K562 (cell line): ENCODE measurements around the gene WIF1. TPM values are rescaled to one million over a fixed set of nuclear protein-coding genes. Genes with fewer than 3 reads are reported as not detected.

Source experiments
- ADNP ChIP-seq: fragments of 200-800 bp; sonication (Bioruptor generic); IDR thresholded peaks from 2 replicates; pipeline ENCODE4 v1.6.1; 2016; ENCODE audit warnings: missing genetic modification characterization, missing compliant biosample characterization
- CBFB ChIP-seq: sonication (generic); formaldehyde crosslinking; IDR thresholded peaks from 2 replicates; pipeline ENCODE4 v1.4.0; 2020; ENCODE audit warnings: mild to moderate bottlenecking, missing genetic modification reagents
- CHD2 ChIP-seq: IDR thresholded peaks from 2 replicates; pipeline ENCODE4 v1.6.1; 2011; ENCODE audit warnings: low read depth, low read length
- ETV1 ChIP-seq: fragments of 450-650 bp; conservative IDR thresholded peaks from 2 replicates; pipeline ENCODE4 v1.6.1; 2016; ENCODE audit warnings: missing genetic modification characterization, control low read depth, low read depth, missing compliant biosample characterization
- JUN ChIP-seq, 2 experiments: sonication (generic) in 1 of 2; formaldehyde crosslinking in 1 of 2; IDR thresholded peaks; 2 replicates each; pipeline versions ENCODE4 v1.6.1 to v1.8.0; 2012 to 2022; ENCODE audit warnings: borderline replicate concordance in 2 of 2, mild to moderate bottlenecking in 2 of 2, improper control_type of control experiment in 1 of 2, low read depth in 1 of 2, low read length in 1 of 2, missing genetic modification reagents in 1 of 2
- MECOM ChIP-seq: fragments of 250-450 bp; sonication (Bioruptor Pico); IDR thresholded peaks from 2 replicates; pipeline ENCODE4 v1.8.0; 2022; ENCODE audit warnings: inconsistent platforms
- MYNN ChIP-seq, 2 experiments: sonication (generic); formaldehyde crosslinking in 1 of 2; IDR thresholded peaks; 2 replicates each; pipeline versions ENCODE4 v1.5.0 to v1.6.1; 2016 to 2020; ENCODE audit warnings: antibody characterized with exemption in 1 of 2, missing genetic modification reagents in 1 of 2
- NFE2 ChIP-seq: IDR thresholded peaks from 2 replicates; pipeline ENCODE4 v1.6.1; 2014; ENCODE audit warnings: antibody characterized with exemption, low read depth
- POLR2AphosphoS5 ChIP-seq: IDR thresholded peaks from 2 replicates; pipeline ENCODE4 v1.6.1; 2011; ENCODE audit warnings: mild to moderate bottlenecking, low read depth, low read length, moderate library complexity; ENCODE audit not compliant: control insufficient read depth, insufficient read depth
- POLR2B ChIP-seq: fragments of 450-650 bp; IDR thresholded peaks from 2 replicates; pipeline ENCODE4 v1.6.1; 2018; ENCODE audit warnings: low read depth; ENCODE audit not compliant: partially characterized antibody
- PRPF4 ChIP-seq: fragments of 200-400 bp; formaldehyde crosslinking; IDR thresholded peaks from one replicate; pipeline ENCODE4 v1.6.1; 2017; ENCODE audit warnings: low read length, low read depth, mild to moderate bottlenecking; ENCODE audit not compliant: insufficient read depth, poor library complexity, severe bottlenecking
- RBBP5 ChIP-seq: fragments of 200-600 bp; sonication (generic); IDR thresholded peaks from 2 replicates; pipeline ENCODE4 v1.6.1; 2012; ENCODE audit warnings: borderline replicate concordance, mild to moderate bottlenecking, low read length, control low read depth, inconsistent platforms; ENCODE audit not compliant: insufficient read depth, poor library complexity, severe bottlenecking
- SMARCE1 ChIP-seq: fragments of 450-650 bp; IDR thresholded peaks from 2 replicates; pipeline ENCODE4 v1.7.1; 2016; ENCODE audit warnings: mild to moderate bottlenecking
- SRSF9 ChIP-seq: fragments of 200-400 bp; formaldehyde crosslinking; IDR thresholded peaks from 2 replicates; pipeline ENCODE4 v1.6.1; 2017; ENCODE audit warnings: low read depth, low read length, borderline replicate concordance
- TCF7L2 ChIP-seq: fragments of 150-350 bp; IDR thresholded peaks from 2 replicates; pipeline ENCODE4 v1.6.1; 2016; ENCODE audit warnings: low read depth, mild to moderate bottlenecking, low read length, moderate library complexity
- TRIM25 ChIP-seq: fragments of 450-650 bp; IDR thresholded peaks from 2 replicates; pipeline ENCODE4 v1.7.0; 2016; ENCODE audit warnings: borderline replicate concordance
- WHSC1 ChIP-seq: IDR thresholded peaks from one replicate; pipeline ENCODE4 v1.6.1; 2012; ENCODE audit warnings: low read length, control low read depth, inconsistent platforms
- ZBTB7A ChIP-seq: IDR thresholded peaks from 2 replicates; pipeline ENCODE4 v1.6.1; 2011; ENCODE audit warnings: low read depth, mild to moderate bottlenecking, low read length, moderate library complexity, borderline replicate concordance; ENCODE audit not compliant: control insufficient read depth
- polyA plus RNA-seq, 8 experiments: library from polyadenylated mRNA; depleted of rRNA in 4 of 8; stranded (reverse) in 5 of 8; unstranded in 3 of 8; fragments of >200 nt; fragmentation: Nextera tagmentation in 2 of 8; fragmentation: Illumina TruSeq in 1 of 8; extraction: Ambion mirVana in 2 of 8; extraction: Trizol in 1 of 8; gene quantifications; 2 replicates each; pipeline versions ENCODE4 v1.2.1 to v1.2.3, GENCODE V29; 2011 to 2014; ENCODE audit warnings: inconsistent platforms in 1 of 8, missing spikeins in 1 of 8
- total RNA-seq, 7 experiments: library from RNA; depleted of rRNA in 6 of 7; stranded (reverse); fragments of >200 nt in 6 of 7; fragmentation: Illumina TruSeq in 2 of 7; extraction: Trizol in 2 of 7; gene quantifications; 2 replicates each; pipeline versions ENCODE4 v1.2.1 to v1.2.3, GENCODE V29; 2011 to 2021; ENCODE audit warnings: low replicate concordance in 1 of 7
- TF ChIP-seq, protein P1 (sequence below): sonication (generic); formaldehyde crosslinking; IDR thresholded peaks from 2 replicates; pipeline ENCODE4 v1.8.1; 2023; ENCODE audit warnings: mild to moderate bottlenecking, missing genetic modification reagents
- TF ChIP-seq, protein P2 (sequence below): sonication (generic); formaldehyde crosslinking; IDR thresholded peaks from 2 replicates; pipeline ENCODE4 v1.4.0; 2020; ENCODE audit warnings: mild to moderate bottlenecking, missing genetic modification reagents

WIF1 gene
- total and polyA plus RNA-seq, 9 of the 15 experiments (the other 6 are each of a cell fraction or from before 2014, with no cell fraction given): not detected

- TF ChIP-seq SRSF9 (no peak), WHSC1 (no peak), TCF7L2 (no peak), ETV1 (tag) (peak; percentile 79), CHD2 (0 out of 2 replicates have a peak, but pooled peaks have one; percentile 14), RBBP5 (peak; percentile 88), TRIM25 (peak; percentile 6; the same call in 1 of the 2 replicates), NFE2 (no peak), POLR2B (peak; percentile 85), ZBTB7A (0 out of 2 replicates have a peak, but pooled peaks have one; percentile 23), POLR2AphosphoS5 (peak; percentile 87), PRPF4 (no peak), CBFB (CRISPR knock-in tag) (0 out of 2 replicates have a peak, but pooled peaks have one; percentile 25), SMARCE1 (no peak), MECOM (CRISPR knock-in tag) (no peak), MYNN (IDR thresholded peaks at IDR 0.05) (no peak), MYNN (CRISPR knock-in tag; IDR thresholded peaks at IDR 0.05) (no peak), ADNP (tag) (no peak), JUN (IDR thresholded peaks at IDR 0.05; ENCODE audit: borderline replicate concordance, low read depth, low read length) (no peak), JUN (CRISPR knock-in tag; IDR thresholded peaks at IDR 0.05; ENCODE audit: borderline replicate concordance) (peak; percentile 92)
- TF ChIP-seq, protein P1, sequence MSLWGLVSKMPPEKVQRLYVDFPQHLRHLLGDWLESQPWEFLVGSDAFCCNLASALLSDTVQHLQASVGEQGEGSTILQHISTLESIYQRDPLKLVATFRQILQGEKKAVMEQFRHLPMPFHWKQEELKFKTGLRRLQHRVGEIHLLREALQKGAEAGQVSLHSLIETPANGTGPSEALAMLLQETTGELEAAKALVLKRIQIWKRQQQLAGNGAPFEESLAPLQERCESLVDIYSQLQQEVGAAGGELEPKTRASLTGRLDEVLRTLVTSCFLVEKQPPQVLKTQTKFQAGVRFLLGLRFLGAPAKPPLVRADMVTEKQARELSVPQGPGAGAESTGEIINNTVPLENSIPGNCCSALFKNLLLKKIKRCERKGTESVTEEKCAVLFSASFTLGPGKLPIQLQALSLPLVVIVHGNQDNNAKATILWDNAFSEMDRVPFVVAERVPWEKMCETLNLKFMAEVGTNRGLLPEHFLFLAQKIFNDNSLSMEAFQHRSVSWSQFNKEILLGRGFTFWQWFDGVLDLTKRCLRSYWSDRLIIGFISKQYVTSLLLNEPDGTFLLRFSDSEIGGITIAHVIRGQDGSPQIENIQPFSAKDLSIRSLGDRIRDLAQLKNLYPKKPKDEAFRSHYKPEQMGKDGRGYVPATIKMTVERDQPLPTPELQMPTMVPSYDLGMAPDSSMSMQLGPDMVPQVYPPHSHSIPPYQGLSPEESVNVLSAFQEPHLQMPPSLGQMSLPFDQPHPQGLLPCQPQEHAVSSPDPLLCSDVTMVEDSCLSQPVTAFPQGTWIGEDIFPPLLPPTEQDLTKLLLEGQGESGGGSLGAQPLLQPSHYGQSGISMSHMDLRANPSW (CRISPR knock-in tag): no peak
- TF ChIP-seq, protein P2, sequence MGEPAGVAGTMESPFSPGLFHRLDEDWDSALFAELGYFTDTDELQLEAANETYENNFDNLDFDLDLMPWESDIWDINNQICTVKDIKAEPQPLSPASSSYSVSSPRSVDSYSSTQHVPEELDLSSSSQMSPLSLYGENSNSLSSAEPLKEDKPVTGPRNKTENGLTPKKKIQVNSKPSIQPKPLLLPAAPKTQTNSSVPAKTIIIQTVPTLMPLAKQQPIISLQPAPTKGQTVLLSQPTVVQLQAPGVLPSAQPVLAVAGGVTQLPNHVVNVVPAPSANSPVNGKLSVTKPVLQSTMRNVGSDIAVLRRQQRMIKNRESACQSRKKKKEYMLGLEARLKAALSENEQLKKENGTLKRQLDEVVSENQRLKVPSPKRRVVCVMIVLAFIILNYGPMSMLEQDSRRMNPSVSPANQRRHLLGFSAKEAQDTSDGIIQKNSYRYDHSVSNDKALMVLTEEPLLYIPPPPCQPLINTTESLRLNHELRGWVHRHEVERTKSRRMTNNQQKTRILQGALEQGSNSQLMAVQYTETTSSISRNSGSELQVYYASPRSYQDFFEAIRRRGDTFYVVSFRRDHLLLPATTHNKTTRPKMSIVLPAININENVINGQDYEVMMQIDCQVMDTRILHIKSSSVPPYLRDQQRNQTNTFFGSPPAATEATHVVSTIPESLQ (CRISPR knock-in tag): peak; percentile 98; the same call in 1 of the 2 replicates
These were observed 48.5 kb upstream of the WIF1 start, which contains the start of gene LEMD3 (continued) for GRCh38 chr12:65169320-65170208.
